NT2/D1 (cell line): Measurements from ENCODE around the gene CABP1.

Source experiments
- SUZ12 ChIP-seq: IDR thresholded peaks from 2 replicates; pipeline ENCODE4 v1.6.1; 2011; ENCODE audit not compliant: insufficient read length, insufficient read depth; ENCODE audit errors: extremely low read depth
- ZNF274 ChIP-seq: IDR thresholded peaks from 2 replicates; pipeline ENCODE4 v1.6.1; 2011; ENCODE audit warnings: mild to moderate bottlenecking, low read depth, low read length

DNA sequence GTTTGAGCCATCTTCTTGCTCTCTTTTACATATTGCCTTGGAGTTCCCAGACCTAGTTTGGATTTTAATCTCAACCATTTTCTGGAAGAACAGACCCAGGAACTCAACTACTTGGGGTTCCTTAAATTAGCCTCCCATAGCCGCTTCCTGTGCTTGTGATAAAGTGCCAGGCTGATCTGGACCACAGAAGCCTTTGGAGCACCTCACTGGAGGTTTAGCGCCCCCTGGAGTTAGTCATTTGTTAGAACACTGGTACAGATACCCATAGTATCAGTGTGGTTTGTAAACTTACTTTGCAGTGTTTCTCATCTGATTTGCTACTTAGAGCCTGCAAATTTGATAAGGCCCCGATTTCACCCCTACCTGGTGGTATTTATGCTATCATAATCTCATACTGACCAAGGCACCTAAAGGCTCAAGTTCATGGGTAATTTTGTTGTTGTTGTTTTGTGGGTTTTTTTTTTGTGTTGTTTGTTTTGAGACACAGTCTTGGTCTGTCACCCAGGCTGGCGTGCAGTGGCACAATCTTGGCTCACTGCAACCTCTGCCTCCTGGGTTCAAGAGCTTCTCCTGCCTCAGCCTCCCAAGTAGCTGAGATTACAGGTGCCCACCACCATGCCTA lies 73.5 kb downstream of the CABP1 start:
- TF ChIP-seq ZNF274 = no peak
- no peak for TF ChIP-seq SUZ12
